ENCODE measurements around the gene EYS.

Gene EYS

GRCh38 chr6:64727075-64727474, 980.0 kb downstream of the EYS start:
- no peak for DNase-seq (ENCODE audit: low read depth)
- H3K4me3 ChIP-seq (ENCODE audit: control insufficient read depth, low read depth, low read length): no peak overlapping the region
- no peak for TF ChIP-seq CTCF (conservative IDR thresholded peaks at IDR 0.05; ENCODE audit: control insufficient read depth, insufficient read depth, low read depth, low read length)

GRCh38 chr6:64724091-64724490, 982.9 kb downstream of the EYS start:
- H3K4me3 ChIP-seq (ENCODE audit: control insufficient read depth, low read depth, low read length): no peak overlapping the region
- no peak for TF ChIP-seq CTCF (conservative IDR thresholded peaks at IDR 0.05; ENCODE audit: control insufficient read depth, insufficient read depth, low read depth, low read length)
- no peak for DNase-seq (ENCODE audit: low read depth)

GRCh38 chr6:64723327-64724058, 983.5 kb downstream of the EYS start:
- DNase-seq (ENCODE audit: low read depth): no peak
- H3K4me3 ChIP-seq (ENCODE audit: control insufficient read depth, low read depth, low read length): no peak overlapping the region
- no peak for TF ChIP-seq CTCF (conservative IDR thresholded peaks at IDR 0.05; ENCODE audit: control insufficient read depth, insufficient read depth, low read depth, low read length)

- H3K4me3 ChIP-seq (ENCODE audit: control insufficient read depth, low read depth, low read length): no peak overlapping the region
- DNase-seq (ENCODE audit: low read depth): no peak
- TF ChIP-seq CTCF (conservative IDR thresholded peaks at IDR 0.05; ENCODE audit: control insufficient read depth, insufficient read depth, low read depth, low read length): no peak
Observed at GRCh38 chr6:64721865-64722264, 985.2 kb downstream of the EYS start.

- no peak overlapping the region for H3K4me3 ChIP-seq (ENCODE audit: control insufficient read depth, low read depth, low read length)
- DNase-seq (ENCODE audit: low read depth): no peak
- no peak for TF ChIP-seq CTCF (conservative IDR thresholded peaks at IDR 0.05; ENCODE audit: control insufficient read depth, insufficient read depth, low read depth, low read length)
Observed at GRCh38 chr6:64717281-64717680, 989.7 kb downstream of the EYS start.

GRCh38 chr6:64715624-64716023, 991.4 kb downstream of the EYS start:
- H3K4me3 ChIP-seq (ENCODE audit: control insufficient read depth, low read depth, low read length): no peak overlapping the region
- TF ChIP-seq CTCF (conservative IDR thresholded peaks at IDR 0.05; ENCODE audit: control insufficient read depth, insufficient read depth, low read depth, low read length): no peak
- no peak for DNase-seq (ENCODE audit: low read depth)

- DNase-seq (ENCODE audit: low read depth): no peak
- TF ChIP-seq CTCF (conservative IDR thresholded peaks at IDR 0.05; ENCODE audit: control insufficient read depth, insufficient read depth, low read depth, low read length): no peak
- H3K4me3 ChIP-seq (ENCODE audit: control insufficient read depth, low read depth, low read length): no peak overlapping the region
Observed at GRCh38 chr6:64714073-64714472, 993.0 kb downstream of the EYS start.

All from fibroblast of mammary gland (primary cell).